GM19324 (cell line): ENCODE data around the gene FHIT.

ENCODE experiments used
- ATAC-seq: cut with Tn5 transposase; IDR thresholded peaks from one replicate; pipeline ENCODE4 v1.9.1; 2021; ENCODE audit warnings: mild to moderate bottlenecking, moderate library complexity; ENCODE audit not compliant: unreplicated experiment, low FRiP score

FHIT gene

DNA sequence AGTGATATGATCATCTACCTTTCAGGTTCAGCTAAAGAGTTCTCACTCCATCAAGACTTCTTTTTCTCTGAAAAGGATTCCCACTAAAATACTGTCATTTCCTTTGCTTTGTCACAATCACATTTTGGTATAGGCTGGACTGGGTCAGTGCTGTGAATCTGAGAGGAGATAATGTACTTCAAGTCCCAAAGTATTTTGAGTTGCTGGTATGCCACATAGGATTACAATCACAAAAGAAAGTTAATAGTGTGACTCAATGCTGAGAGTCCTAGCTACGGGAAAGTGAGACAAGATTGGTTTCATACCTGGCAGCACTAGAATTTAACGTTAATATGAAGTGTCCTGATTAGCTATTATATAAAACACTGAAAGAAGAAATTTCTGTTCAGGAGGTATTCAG lies 1073.5 kb downstream of the FHIT start:
- ATAC-seq, result no peak

- no peak for ATAC-seq
Measured at GRCh38 chr3:60176614-60177013, 1074.6 kb downstream of the FHIT start.

- ATAC-seq, result no peak
Measured at GRCh38 chr3:60175680-60176079, 1075.6 kb downstream of the FHIT start.

DNA sequence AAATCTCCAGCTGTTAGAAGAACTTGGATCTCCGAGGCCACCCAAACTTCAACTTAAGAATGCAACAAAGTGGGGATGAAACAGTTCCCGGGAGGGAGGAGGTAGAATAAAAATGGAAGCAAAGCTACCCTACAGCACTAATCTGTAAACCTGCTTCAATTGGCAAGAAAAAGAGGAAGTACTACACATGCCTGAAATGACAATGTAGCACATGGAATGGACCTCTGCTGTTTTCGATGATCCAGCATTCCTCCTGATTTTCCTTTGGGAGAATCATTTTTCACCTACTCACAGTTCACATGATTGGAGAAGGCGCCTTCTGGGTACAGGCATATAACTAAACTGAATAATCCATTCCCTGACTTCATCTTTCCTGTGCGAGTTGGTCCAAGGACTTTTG lies 1081.5 kb downstream of the FHIT start:
- ATAC-seq, result no peak

DNA sequence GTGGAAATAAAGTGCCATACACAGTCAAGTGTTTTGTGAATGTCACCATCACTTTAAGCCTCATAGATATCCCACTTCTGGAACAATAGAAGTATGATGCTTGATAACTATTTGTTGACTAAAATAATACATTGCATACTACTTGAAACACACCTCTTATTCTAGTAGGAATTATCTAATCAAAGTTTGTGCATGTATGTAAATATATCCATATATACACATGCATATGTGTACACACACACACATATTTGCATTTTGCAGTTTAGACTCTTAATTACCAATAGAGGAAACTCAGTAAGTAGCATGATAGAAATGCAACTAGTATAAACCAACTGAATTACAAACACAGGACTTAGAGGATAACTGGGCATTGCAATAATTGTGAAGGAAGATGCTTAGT lies 1084.1 kb downstream of the FHIT start:
- ATAC-seq, result no peak

GRCh38 chr3:60160822-60161748 lies 1090.2 kb downstream of the FHIT start:
- ATAC-seq, result no peak

DNA sequence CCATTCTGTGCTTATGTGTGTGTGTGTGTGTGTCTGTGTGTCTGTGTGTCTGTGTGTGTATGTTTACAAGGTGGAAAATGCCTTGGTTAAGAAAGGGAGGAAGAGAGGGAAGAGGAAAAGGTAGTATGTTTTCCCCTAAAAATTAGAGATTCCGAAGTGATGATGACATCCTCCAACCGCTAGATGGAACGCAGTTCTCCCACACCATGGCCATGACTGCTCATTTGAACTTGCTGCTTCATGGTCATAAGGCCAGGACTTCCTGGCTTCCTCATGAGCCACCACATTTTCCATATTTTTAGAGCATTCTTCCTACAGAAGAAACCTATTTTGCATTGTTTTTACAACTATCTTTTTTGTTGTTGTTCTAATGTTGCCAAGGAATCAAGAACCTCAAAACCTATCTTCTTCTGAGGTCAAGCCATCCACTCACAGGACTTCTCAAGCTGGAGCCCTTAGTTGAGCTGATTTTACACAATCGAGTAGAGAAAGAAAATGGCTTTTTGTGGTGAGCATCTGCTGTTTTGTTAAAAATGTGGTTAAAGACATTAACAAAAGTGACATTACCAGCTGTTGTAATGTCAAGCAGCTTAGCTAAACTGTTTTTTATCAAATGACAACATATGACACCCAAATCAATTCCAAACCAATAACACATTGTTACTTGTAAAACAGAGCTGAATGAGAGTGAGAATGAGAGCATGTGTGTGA lies 1091.0 kb downstream of the FHIT start:
- ATAC-seq, result no peak

GRCh38 chr3:60158035-60158434 lies 1093.2 kb downstream of the FHIT start:
- no peak for ATAC-seq

DNA sequence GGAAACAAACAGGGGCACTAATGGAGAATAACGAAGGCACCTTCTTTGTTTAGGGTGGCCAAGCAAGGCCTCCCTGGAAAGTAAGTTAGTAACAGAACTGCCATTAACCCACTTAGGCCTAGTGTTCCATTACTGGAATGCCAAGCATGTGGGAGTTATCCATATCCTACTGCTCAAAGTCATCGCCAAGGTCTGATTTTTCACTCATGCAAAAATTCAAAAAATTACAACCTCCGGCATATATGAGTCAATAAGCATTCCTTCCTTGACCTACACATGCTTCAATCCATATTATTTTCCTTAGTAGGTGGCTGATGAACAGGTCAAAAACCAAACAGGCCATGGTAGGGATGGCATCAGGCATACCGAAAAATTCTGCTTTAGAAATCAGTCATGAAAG lies 1097.2 kb downstream of the FHIT start:
- ATAC-seq, result no peak

DNA sequence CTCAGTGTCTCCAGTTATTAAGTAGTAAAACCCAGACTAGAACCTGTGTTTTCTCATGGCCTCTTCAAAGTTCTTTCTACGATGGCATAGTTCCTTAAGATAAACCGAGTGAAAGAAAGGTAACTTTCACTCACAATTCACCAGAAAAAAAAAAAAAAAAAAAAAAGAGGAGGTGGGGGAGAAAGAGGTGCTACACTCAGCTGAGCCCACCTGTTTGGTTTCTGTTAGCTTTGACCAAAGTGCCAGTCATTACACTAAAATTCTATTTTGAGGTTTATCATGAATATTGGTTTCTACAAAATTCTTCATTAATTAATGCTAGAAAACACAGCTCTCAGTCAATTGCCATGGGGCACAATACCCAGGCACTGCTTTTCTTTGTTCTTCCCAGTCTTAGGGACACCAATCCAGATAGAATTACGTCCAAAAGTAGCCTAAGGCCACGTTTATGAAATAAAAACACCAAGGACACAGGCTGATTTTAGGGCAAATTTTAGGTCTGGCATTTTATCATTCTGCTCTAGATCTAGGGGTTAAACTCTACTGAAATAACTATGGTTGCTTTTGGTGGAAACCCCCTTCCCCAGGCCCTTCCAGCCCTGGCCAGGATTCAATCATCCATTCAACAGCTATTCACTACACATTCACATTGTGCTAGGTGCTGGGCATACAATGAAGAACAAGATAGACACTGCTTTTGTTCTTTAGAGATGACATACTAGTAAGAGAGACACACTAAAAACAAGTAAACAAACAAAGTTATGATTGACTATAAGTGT lies 1097.8 kb downstream of the FHIT start:
- no peak for ATAC-seq

DNA sequence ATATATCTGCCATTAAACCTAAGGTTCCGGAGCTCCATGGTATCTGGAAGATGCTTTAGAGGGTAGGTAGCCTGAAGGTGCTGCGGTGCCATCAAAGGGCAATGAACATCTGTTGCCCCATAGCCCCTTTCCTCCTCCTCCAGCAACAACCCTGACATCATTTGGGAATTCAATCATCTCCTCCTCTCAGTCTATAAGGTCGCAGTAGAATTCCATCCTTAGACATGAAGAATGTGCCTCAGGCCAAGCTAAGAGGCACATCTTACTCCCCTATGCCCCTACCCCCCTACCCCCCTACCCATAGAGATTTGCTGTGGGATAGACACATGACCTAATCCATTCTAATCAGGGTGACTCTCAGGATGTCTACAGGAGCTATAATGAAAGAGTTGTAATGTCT lies 1101.8 kb downstream of the FHIT start:
- ATAC-seq, result no peak

DNA sequence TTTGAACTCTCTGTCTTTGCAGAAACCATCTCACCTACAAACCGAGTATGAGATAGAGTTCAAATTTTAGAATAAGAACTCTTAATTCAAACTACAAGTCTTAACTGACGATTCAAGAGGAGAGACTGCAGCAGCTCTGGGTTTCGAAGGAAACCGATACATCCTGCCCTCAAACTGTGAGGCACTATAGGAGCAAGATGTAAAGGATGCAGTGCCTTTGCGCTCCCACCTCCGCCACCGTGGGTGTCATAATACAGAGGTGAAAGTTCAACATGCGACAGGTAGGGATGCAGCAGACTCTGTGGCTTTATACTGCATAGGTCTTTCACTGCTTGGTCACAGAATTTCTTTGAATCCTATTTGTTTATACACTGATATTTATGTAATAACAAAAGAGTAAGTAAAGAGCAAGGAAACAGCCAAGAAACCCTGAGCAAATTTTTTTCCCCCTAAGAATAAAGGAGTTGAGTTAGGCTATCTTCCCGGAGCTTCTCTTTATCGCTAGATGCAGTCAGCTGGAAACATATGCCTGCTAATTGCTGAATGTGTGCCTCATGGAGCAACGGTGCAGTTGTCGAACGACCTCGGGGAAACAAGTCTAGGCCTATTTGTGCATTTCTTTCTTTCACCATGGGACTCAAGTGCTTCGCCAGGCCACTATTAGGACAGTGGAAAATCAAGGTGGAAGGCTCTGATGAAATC lies 1103.9 kb downstream of the FHIT start:
- no peak for ATAC-seq

DNA sequence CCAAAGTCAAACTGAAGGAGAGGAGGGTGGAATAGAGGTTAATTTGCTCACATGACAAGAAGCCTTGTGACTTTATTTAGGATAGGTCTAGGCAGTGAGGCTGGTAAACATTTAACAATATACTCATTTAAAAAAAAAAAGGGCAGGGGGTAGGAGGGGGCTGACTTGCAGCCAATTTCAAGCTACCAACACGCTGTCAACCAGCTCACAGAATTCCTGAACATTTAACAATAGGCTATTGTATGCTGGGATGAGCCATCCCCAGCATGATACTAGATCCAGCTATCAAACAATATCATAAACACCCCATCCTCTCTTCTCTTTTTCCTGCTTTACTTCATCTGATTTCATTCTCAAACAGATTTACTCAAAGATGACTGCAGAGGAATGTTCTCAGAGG lies 1105.1 kb downstream of the FHIT start:
- ATAC-seq, result no peak

DNA sequence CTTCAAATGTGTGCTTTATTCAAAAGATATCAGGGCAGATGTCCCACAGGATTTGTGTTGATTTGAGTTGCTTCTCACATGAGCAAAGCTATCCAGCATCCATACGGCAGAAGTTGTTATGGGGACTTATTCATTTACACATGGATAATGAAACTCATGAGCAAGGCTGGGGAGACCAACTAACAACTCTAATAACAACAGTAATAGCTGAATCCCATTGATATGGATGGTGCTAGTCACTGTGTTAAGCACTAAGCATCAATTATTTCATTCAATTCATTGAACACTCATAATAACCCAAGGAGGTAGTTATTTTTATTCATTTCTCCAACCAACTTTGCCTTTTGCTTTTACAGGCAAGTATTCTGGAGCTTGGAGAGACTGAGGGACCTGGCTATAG lies 1107.2 kb downstream of the FHIT start:
- no peak for ATAC-seq

GRCh38 chr3:60142009-60142408 lies 1109.2 kb downstream of the FHIT start:
- ATAC-seq, result no peak

DNA sequence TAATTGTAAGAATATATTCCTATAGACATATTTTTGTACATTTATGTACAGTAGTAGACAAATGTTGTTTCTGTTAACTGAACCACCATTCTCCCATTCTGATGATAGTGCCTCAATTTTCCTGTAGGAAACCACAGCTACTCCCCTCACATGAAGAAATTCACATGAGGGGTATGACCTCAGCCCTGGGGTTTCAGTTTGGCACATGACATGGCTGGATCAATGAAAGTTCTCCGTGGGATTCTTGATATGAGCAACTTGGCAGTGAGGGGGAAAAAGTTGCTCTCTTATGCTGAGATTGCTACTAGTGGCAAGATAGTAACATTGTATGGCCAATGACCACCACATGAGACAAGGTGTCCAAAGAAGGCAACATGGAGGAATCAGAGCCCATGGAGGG lies 1111.1 kb downstream of the FHIT start:
- ATAC-seq, result no peak

GRCh38 chr3:60136601-60137000 lies 1114.7 kb downstream of the FHIT start:
- no peak for ATAC-seq

GRCh38 chr3:60135474-60135873 lies 1115.8 kb downstream of the FHIT start:
- no peak for ATAC-seq

DNA sequence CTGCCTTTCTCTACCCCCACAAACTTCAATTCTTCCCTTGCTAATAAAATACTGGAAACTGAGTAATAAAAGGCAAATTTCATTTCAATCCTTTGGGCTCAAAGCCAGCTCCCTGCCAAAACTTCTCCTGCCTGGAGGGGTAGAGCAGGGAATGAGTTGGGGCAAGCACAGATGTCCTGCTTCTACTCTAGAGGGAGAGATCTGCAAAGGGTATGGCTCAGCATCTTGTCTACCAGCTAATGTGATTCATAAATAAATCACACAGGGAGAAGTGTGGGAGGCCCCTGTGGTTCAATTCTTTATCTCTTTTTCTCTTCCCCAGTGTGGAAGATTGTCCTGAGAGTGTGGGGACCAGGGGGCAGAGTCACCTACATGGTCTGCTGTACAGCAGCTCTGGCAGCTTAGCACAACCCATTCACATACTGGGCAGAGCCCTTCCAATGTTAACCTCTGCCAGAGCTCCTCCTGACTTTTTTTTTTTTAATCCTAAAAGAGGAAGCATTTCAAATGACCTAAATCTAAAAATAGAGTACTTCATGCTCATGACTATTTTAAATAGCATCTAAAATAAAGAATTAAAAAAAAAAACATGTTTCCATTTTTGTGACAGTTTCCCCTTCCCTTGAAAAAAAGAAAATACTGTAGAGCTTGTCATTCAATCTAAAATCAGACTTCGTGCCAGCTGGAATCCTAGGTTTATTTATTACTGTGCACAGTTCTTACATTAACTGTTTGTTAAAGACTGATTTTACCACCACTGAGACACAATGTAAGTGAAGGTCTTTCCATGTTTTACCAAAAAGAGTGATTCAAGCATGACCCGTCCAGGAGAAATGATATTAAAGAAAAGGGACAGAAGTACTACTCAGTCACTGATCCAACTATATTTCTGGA lies 1117.7 kb downstream of the FHIT start:
- ATAC-seq, result no peak

DNA sequence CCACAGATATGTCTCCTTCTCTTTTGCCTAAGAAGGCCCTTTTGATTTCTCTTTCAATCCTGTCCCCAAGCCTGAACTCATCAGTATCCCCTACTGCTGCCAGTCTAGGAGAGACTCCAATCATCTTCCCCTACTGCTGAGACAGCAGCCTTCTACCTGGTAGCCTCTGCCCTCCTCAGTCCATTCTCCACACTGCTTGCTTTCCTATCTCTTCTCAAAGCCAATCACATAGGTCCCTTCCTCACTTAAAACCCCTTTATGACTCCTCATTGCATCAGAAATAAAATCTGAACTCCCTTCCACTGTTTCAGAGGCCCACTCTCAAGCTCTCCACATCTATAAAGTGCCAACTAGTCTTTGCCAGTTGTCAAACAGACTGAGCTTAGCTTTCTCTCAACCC lies 1119.6 kb downstream of the FHIT start:
- no peak for ATAC-seq
